Mucosa of stomach (tissue), 1 donor: ENCODE measurements around the gene ZNF12.

ENCODE experiments used
- H3K27me3 ChIP-seq: one replicate; pipeline ENCODE4 v1.7.0; 2013; ENCODE audit warnings: mild to moderate bottlenecking, low read length; ENCODE audit not compliant: control insufficient read depth, insufficient read depth
- H3K36me3 ChIP-seq: one replicate; pipeline ENCODE4 v1.7.0; 2013; ENCODE audit warnings: low read length; ENCODE audit not compliant: control insufficient read depth, insufficient read depth
- H3K4me1 ChIP-seq: one replicate; pipeline ENCODE4 v1.7.0; 2013; ENCODE audit warnings: mild to moderate bottlenecking, low read length; ENCODE audit not compliant: control insufficient read depth, insufficient read depth
- H3K4me3 ChIP-seq: one replicate; pipeline ENCODE4 v1.7.0; 2013; ENCODE audit warnings: low read length
- H3K9ac ChIP-seq: one replicate; pipeline ENCODE4 v1.7.0; 2013; ENCODE audit warnings: mild to moderate bottlenecking, low read length, moderate library complexity
- H3K9me3 ChIP-seq: one replicate; pipeline ENCODE4 v1.7.0; 2013; ENCODE audit warnings: mild to moderate bottlenecking, low read length, moderate library complexity; ENCODE audit not compliant: control insufficient read depth
- donor health status: Pancreatic carcinoma.

Gene ZNF12

GRCh38 chr7:6642239-6642839 lies 64.4 kb downstream of the ZNF12 start:
- Histone ChIP-seq H3K9ac (no peak overlapping the region), H3K4me3 (no peak overlapping the region), H3K27me3 (no peaks in the 10 kb centered on the region), H3K36me3 (no peaks in the 10 kb centered on the region), H3K9me3 (no peaks in the 10 kb centered on the region), H3K4me1 (peaks cover 15% of the 10 kb centered on the region)

GRCh38 chr7:6641305-6642035 lies 65.3 kb downstream of the ZNF12 start:
- no peaks in the 10 kb centered on the region for H3K36me3 ChIP-seq
- no peak overlapping the region for H3K9ac ChIP-seq
- no peaks in the 10 kb centered on the region for H3K27me3 ChIP-seq
- peaks cover 17% of the 10 kb centered on the region for H3K4me1 ChIP-seq
- no peak overlapping the region for H3K4me3 ChIP-seq
- H3K9me3 ChIP-seq = no peaks in the 10 kb centered on the region

- no peaks in the 10 kb centered on the region for H3K27me3 ChIP-seq
- no peaks in the 10 kb centered on the region for H3K36me3 ChIP-seq
- no peak overlapping the region for H3K9ac ChIP-seq
- no peaks in the 10 kb centered on the region for H3K9me3 ChIP-seq
- H3K4me3 ChIP-seq = no peak overlapping the region
- H3K4me1 ChIP-seq = peaks cover 20% of the 10 kb centered on the region
These were observed 66.5 kb downstream of the ZNF12 start for GRCh38 chr7:6640246-6640721.

GRCh38 chr7:6639627-6640026 lies 67.1 kb downstream of the ZNF12 start:
- Histone ChIP-seq H3K27me3 (no peaks in the 10 kb centered on the region), H3K9ac (no peak overlapping the region), H3K9me3 (no peaks in the 10 kb centered on the region), H3K4me3 (no peak overlapping the region), H3K4me1 (peaks cover 20% of the 10 kb centered on the region), H3K36me3 (no peaks in the 10 kb centered on the region)

GRCh38 chr7:6639032-6639431 lies 67.7 kb downstream of the ZNF12 start:
- H3K9me3 ChIP-seq = no peaks in the 10 kb centered on the region
- H3K27me3 ChIP-seq = no peaks in the 10 kb centered on the region
- no peaks in the 10 kb centered on the region for H3K36me3 ChIP-seq
- no peak overlapping the region for H3K9ac ChIP-seq
- no peak overlapping the region for H3K4me3 ChIP-seq
- H3K4me1 ChIP-seq = peaks cover 20% of the 10 kb centered on the region
